Natural killer cell treated with Interleukin-12 subunit alpha and Interleukin-12 subunit beta and Interleukin-15 and Interleukin-18, amount 100 ng/mL, for 72 hours (primary cell): ENCODE data around the gene ARFGAP3. TPM values are rescaled to one million over a fixed set of nuclear protein-coding genes. Genes with fewer than 3 reads are reported as not detected.
"Not testable (repeated sequence)": the region's sequence is repeated elsewhere in the genome, so short reads cannot be mapped to it uniquely, and the experiment has no call there.

ENCODE experiments used
- ATAC-seq, 2 donors: fragments of 150-1000 bp; cut with Tn5 transposase in 1 of 2; sonication (Bioruptor Pico), chemical (Tn5 transposase) in 1 of 2; 2 replicates each; pipeline ENCODE4 v1.10.0; 2021
- DNase-seq: peaks from one replicate; pipeline ENCODE4 v3.0.0; 2022; ENCODE audit warnings: low spot score
- H3K27ac Mint-ChIP-seq, 2 donors: 1 replicate in 1 of 2; 2 replicates in 1 of 2; pipeline ENCODE4 v1.8.0; 2022; ENCODE audit warnings: mixed read lengths in 2 of 2, mild to moderate bottlenecking in 1 of 2, moderate library complexity in 1 of 2
- H3K27me3 Mint-ChIP-seq, 2 donors: 1 replicate in 1 of 2; 2 replicates in 1 of 2; pipeline ENCODE4 v1.8.0; 2022; ENCODE audit warnings: mixed read lengths in 2 of 2
- H3K36me3 Mint-ChIP-seq: one replicate; pipeline ENCODE4 v1.8.0; 2022; ENCODE audit warnings: mixed read lengths
- H3K4me1 Mint-ChIP-seq, 2 donors: 1 replicate in 1 of 2; 2 replicates in 1 of 2; pipeline ENCODE4 v1.8.0; 2022; ENCODE audit warnings: low read depth in 2 of 2, mixed read lengths in 2 of 2, mild to moderate bottlenecking in 1 of 2
- H3K4me3 Mint-ChIP-seq: one replicate; pipeline ENCODE4 v1.8.0; 2022; ENCODE audit warnings: mixed read lengths
- H3K9me3 Mint-ChIP-seq: 2 replicates; pipeline ENCODE4 v1.8.0; 2022; ENCODE audit warnings: mixed read lengths
- total RNA-seq, 2 donors: library from RNA; stranded (reverse); gene quantifications; one replicate each; pipeline ENCODE4 v1.2.3, GENCODE V29; 2022

The ARFGAP3 gene
- total RNA-seq, 2 donors from 2014 or later, result 28.3 to 50.4 TPM

- DNase-seq (no peak), ATAC-seq (no peak)
- no peak overlapping the region for H3K4me3 Mint-ChIP-seq
- no peaks in the 10 kb centered on the region for H3K36me3 Mint-ChIP-seq
- no peak overlapping the region for H3K27ac Mint-ChIP-seq
- no peaks in the 10 kb centered on the region for H3K9me3 Mint-ChIP-seq
- H3K27me3 Mint-ChIP-seq, result no peaks in the 10 kb centered on the region
- no peaks in the 10 kb centered on the region for H3K4me1 Mint-ChIP-seq
Measured at GRCh38 chr22:42758931-42759629, 98.0 kb downstream of the ARFGAP3 start.

GRCh38 chr22:42755553-42755952 is 101.5 kb downstream of the ARFGAP3 start:
- H3K36me3 Mint-ChIP-seq, H3K27ac Mint-ChIP-seq, H3K4me3 Mint-ChIP-seq, DNase-seq, H3K27me3 Mint-ChIP-seq, ATAC-seq, H3K9me3 Mint-ChIP-seq, H3K4me1 Mint-ChIP-seq: not testable (repeated sequence)

GRCh38 chr22:42755121-42755520 is 102.0 kb downstream of the ARFGAP3 start:
- not testable (repeated sequence) for H3K4me3 Mint-ChIP-seq, H3K27ac Mint-ChIP-seq, DNase-seq, H3K4me1 Mint-ChIP-seq, H3K36me3 Mint-ChIP-seq, ATAC-seq, H3K27me3 Mint-ChIP-seq, H3K9me3 Mint-ChIP-seq

GRCh38 chr22:42754658-42755057 is 102.4 kb downstream of the ARFGAP3 start:
- no peaks in the 10 kb centered on the region for H3K4me1 Mint-ChIP-seq
- peak; percentile 22 for DNase-seq
- H3K4me3 Mint-ChIP-seq, result no peak overlapping the region
- H3K27ac Mint-ChIP-seq, result no peak overlapping the region
- ATAC-seq, result no peak
- H3K27me3 Mint-ChIP-seq, result no peaks in the 10 kb centered on the region
- no peaks in the 10 kb centered on the region for H3K36me3 Mint-ChIP-seq
- H3K9me3 Mint-ChIP-seq, result no peaks in the 10 kb centered on the region

- no peak for DNase-seq
- no peak for ATAC-seq
- no peaks in the 10 kb centered on the region for H3K9me3 Mint-ChIP-seq
- H3K27me3 Mint-ChIP-seq, result no peaks in the 10 kb centered on the region
- H3K4me1 Mint-ChIP-seq, result no peaks in the 10 kb centered on the region
- no peak overlapping the region for H3K4me3 Mint-ChIP-seq
- no peaks in the 10 kb centered on the region for H3K36me3 Mint-ChIP-seq
- no peak overlapping the region for H3K27ac Mint-ChIP-seq
Measured at GRCh38 chr22:42752912-42753311, 104.2 kb downstream of the ARFGAP3 start.

- ATAC-seq (no peak), DNase-seq (no peak)
- Mint-ChIP-seq H3K27ac (no peak overlapping the region), H3K4me1 (no peaks in the 10 kb centered on the region), H3K4me3 (no peak overlapping the region), H3K27me3 (no peaks in the 10 kb centered on the region), H3K36me3 (no peaks in the 10 kb centered on the region), H3K9me3 (no peaks in the 10 kb centered on the region)
Measured at GRCh38 chr22:42752230-42752746, 104.8 kb downstream of the ARFGAP3 start.

- not testable (repeated sequence) for H3K36me3 Mint-ChIP-seq, H3K9me3 Mint-ChIP-seq, ATAC-seq, H3K27ac Mint-ChIP-seq, H3K4me3 Mint-ChIP-seq, H3K27me3 Mint-ChIP-seq, H3K4me1 Mint-ChIP-seq
- peak; percentile 22 for DNase-seq
Measured at GRCh38 chr22:42750421-42750820, 106.7 kb downstream of the ARFGAP3 start.

- Mint-ChIP-seq H3K4me1 (no peaks in the 10 kb centered on the region), H3K27me3 (no peaks in the 10 kb centered on the region), H3K4me3 (no peak overlapping the region), H3K9me3 (no peaks in the 10 kb centered on the region), H3K27ac (no peak overlapping the region), H3K36me3 (no peaks in the 10 kb centered on the region)
- ATAC-seq, result no peak
- no peak for DNase-seq
Measured at GRCh38 chr22:42747701-42748513, 109.2 kb downstream of the ARFGAP3 start.

Other genes starting within 250 kb of the ARFGAP3 start
- 10 to 100 TPM; 61.6 to 78.9 TPM for gene POLDIP3, start 242.4 kb downstream of the ARFGAP3 start, total RNA-seq
- 1 to 10 TPM in 1 of 2 donors, under 1 TPM in 1; 0.62 to 1.1 TPM for gene ATP5MGL, start 216.7 kb downstream of the ARFGAP3 start, total RNA-seq
- gene CYB5R3, start 207.9 kb downstream of the ARFGAP3 start, total RNA-seq, result 10 to 100 TPM; 79.6 to 96.7 TPM
- under 1 TPM in 1 of 2 donors, not detected in 1; 0.33 TPM for gene A4GALT, start 136.4 kb downstream of the ARFGAP3 start, total RNA-seq
- 10 to 100 TPM; 34.5 to 64.0 TPM for gene PACSIN2, start 157.9 kb upstream of the ARFGAP3 start, total RNA-seq
- gene TTLL1, start 232.1 kb upstream of the ARFGAP3 start, total RNA-seq, result 1 to 10 TPM in 1 of 2 donors, under 1 TPM in 1; 0.95 to 2.6 TPM